GM12865 (cell line): ENCODE results near the gene VPS11.

Experiments
- DNase-seq: peaks from one replicate; pipeline ENCODE4 v3.0.0; 2010; ENCODE audit warnings: low read depth
- H3K4me3 ChIP-seq: 2 replicates; pipeline ENCODE4 v1.5.1; 2011; ENCODE audit warnings: mild to moderate bottlenecking, low read depth, low read length, control low read depth
- TF ChIP-seq, protein P1 (sequence below): IDR thresholded peaks from 2 replicates; pipeline ENCODE4 v1.5.1; 2011; ENCODE audit warnings: low read length, control low read depth, low read depth, inconsistent platforms; ENCODE audit not compliant: insufficient read depth; ENCODE audit errors: missing control alignments

VPS11 gene

DNA sequence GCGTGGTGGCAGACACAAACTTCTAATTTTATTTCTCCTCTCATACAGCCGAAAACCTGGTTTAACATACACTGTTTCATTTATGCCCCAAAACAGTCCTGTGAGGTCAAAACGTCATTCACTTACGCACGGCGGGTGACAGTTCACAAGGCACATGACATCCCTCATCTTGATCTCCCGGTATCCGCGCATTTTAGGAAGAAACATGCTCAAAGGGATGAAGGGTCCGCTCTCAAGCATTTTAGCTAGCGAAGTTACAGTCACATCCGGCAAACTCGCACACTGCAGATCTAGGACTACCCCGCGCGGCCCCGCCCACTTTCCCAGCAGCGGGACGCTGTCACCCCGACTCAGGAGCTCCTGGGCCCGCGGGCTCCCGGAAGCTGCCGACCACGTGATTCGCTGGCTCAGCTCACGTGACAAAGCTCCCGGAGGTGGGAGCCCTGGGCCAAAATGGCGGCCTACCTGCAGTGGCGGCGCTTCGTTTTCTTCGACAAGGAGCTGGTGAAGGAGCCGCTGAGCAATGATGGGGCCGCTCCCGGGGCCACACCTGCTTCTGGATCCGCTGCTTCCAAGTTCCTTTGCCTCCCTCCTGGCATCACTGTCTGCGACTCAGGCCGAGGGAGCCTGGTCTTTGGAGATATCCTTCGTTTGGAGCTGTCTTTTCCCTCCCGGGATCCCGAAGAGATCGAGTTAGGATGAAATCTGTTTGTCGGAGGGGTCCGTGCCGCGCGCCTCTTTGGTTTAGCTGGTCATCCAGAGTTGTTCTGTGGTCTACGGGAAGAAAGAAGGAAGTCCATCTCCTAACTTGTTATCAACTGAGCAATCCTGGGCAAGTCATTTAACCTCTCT, at the start of gene VPS11:
VPS11 (plus strand) TSS at position 448 of the 852 bp plus-strand sequence; CDS start at position 454, 6 bp downstream.
- peak; percentile 97 for DNase-seq
- H3K4me3 ChIP-seq = peak within 1 kb of the TSS; percentile 100
- TF ChIP-seq, protein P1, sequence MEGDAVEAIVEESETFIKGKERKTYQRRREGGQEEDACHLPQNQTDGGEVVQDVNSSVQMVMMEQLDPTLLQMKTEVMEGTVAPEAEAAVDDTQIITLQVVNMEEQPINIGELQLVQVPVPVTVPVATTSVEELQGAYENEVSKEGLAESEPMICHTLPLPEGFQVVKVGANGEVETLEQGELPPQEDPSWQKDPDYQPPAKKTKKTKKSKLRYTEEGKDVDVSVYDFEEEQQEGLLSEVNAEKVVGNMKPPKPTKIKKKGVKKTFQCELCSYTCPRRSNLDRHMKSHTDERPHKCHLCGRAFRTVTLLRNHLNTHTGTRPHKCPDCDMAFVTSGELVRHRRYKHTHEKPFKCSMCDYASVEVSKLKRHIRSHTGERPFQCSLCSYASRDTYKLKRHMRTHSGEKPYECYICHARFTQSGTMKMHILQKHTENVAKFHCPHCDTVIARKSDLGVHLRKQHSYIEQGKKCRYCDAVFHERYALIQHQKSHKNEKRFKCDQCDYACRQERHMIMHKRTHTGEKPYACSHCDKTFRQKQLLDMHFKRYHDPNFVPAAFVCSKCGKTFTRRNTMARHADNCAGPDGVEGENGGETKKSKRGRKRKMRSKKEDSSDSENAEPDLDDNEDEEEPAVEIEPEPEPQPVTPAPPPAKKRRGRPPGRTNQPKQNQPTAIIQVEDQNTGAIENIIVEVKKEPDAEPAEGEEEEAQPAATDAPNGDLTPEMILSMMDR = no peak

DNA sequence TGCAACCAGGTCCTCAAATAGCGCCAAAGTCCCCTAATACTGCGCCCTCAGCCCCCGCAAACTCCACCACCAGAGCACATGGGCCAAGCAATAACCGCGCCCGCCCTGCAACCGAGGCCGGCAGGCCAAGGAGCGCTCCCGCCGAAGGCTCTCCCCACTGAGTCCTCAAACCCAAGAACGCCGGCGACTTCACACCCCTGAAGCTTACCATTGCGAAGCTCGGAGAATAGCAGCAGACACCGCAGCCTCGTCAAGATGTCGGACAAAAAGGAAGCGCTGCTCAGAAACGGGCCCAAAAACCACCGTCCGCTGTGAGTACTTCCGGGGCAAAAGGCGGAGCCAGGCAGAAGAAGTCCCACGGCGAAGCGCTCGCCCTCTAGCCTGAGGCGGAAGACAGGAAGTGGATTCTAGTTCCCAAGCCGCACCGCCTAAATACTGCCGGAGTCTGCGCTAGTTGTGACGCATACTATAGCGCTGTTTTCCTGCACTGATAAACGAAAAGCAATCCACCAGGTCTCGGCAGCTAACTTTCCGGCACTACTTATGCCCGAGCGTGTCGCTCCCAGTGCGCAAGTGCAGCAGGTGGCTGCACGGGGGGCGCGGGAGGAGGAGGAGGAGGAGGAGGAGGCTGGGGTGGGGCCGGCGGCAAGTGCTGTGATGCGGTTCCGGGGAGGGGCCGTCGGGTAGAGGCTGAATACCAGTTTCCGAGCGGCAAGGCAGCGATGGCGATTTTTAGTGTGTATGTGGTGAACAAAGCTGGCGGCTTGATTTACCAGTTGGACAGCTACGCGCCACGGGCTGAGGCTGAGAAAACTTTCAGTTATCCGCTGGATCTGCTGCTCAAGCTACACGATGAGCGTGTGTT, 49.3 kb upstream of the VPS11 start, which contains the start of the genes RPS25 and TRAPPC4:
RPS25 (minus strand) TSS at position 270 of the 865 bp plus-strand sequence; CDS start at position 211, 59 bp downstream.
TRAPPC4 (plus strand) TSS at position 693 of the 865 bp plus-strand sequence; CDS start at position 723, 30 bp downstream.
- H3K4me3 ChIP-seq = peak within 1 kb of the TSS; percentile 94
- TF ChIP-seq, protein P1 = no peak
- peak; percentile 97 for DNase-seq

DNA sequence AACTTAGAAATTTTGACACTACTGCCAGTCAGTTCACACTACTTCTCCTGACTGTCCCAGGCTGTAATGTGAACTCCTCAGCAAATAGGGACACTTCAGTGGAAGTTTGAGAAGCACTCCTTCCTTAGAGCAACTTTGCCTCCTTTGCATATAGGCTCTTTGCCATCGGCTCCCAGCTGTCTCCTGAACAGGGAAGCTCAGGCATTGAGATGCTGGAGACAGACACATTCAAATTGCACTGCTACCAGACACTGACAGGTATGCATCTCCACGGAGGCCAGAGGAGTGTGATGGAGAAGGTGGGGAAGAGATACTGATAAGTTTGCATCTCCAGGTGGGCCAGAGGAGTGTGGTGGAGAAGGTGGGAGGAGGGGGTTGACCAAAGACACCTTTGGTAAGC, 47.6 kb upstream of the VPS11 start:
- TF ChIP-seq, protein P1 = no peak
- H3K4me3 ChIP-seq = peak overlapping the region; percentile 94
- no peak for DNase-seq

DNA sequence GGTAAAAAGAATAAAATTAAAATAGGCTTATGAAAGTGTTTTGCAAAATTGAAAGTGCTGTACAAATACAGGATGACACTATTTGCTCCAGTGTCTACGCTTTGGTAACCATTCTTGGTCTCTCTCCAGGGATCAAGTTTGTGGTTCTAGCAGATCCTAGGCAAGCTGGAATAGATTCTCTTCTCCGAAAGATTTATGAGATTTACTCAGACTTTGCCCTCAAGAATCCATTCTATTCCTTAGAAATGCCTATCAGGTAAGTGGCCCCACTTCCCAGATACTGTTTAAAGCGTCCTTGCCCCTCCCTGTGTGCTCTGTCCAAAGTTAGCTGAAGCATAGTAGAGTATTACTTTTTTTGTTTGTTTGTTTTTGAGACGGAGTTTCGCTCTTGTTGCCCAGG, 46.0 kb upstream of the VPS11 start:
- TF ChIP-seq, protein P1 = no peak
- H3K4me3 ChIP-seq = no peak overlapping the region
- DNase-seq = no peak

DNA sequence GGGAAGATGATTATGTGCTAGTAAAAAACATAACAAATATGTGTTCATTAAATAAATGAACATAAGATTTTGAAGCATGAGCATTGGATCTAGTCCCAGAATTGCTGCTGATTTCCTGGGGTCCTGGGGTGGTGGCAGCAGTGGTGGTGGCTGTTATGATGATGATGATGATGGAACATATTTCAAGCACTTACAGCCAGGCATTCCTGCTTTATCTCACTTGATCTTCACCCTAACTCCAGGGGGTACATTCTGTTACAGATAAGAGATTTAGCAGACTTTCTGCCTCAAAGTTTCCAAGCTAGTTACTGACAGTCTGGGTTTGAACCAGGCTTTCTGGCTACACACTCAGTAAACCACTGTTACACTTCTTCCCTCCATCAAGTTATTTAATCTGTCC, 43.9 kb upstream of the VPS11 start:
- DNase-seq = no peak
- TF ChIP-seq, protein P1 = no peak
- no peak overlapping the region for H3K4me3 ChIP-seq

DNA sequence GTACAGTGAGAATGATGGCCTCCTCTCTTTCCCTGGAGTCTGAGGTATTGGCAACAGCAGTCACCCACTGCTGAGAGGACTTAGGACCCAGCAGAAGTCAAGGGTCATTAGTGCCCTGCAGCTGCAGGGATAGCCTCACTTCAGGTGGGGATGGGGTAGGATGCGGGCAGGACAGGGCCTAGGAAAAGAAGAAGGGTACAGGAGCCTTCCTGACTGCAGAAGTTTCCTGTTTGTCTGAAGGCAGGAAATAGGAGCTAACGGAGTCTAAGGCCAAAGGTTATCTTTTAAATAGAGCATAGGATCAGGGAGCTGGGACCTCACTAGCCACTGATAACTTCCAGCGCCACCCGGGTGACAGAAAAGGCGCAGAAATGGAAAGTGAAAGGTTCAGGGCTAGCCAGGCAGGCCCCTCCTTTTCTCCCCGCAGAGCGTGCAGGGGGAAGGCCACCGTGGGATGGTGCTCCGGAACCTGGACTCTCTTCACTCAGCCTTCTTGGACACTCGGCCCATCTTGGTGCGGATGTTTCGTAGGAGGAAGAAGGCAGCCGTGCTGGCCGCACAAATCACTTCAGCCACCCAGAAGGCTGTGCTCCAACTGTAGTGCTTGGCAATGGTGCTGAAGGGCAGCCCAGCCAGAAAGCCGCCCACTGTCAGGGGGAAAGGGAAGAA, 43.1 kb upstream of the VPS11 start:
- H3K4me3 ChIP-seq = no peak overlapping the region
- TF ChIP-seq, protein P1 = no peak
- no peak for DNase-seq
